Fibroblast of lung (primary cell): ENCODE data around the gene TSPAN18. TPM values are rescaled to one million over a fixed set of nuclear protein-coding genes. Genes with fewer than 3 reads are reported as not detected.

Source experiments
- DNase-seq, 2 donors: peaks; one replicate each; pipeline versions ENCODE4 v3.0.0 to v3.0.0-alpha.2; 2010; ENCODE audit warnings: low read depth in 2 of 2
- H2AFZ ChIP-seq: 2 replicates; pipeline ENCODE4 v1.5.1; 2012; ENCODE audit warnings: low read length, control low read depth, inconsistent platforms
- H3K27ac ChIP-seq: 2 replicates; pipeline ENCODE4 v1.5.1; 2011; ENCODE audit warnings: low read length, control low read depth; ENCODE audit not compliant: insufficient read depth
- H3K27me3 ChIP-seq: 2 replicates; pipeline ENCODE4 v1.5.1; 2011; ENCODE audit warnings: mild to moderate bottlenecking, low read length; ENCODE audit not compliant: control insufficient read depth, insufficient read depth
- H3K36me3 ChIP-seq: 2 replicates; pipeline ENCODE4 v1.5.1; 2011; ENCODE audit warnings: low read length; ENCODE audit not compliant: control insufficient read depth, insufficient read depth
- H3K4me1 ChIP-seq: 2 replicates; pipeline ENCODE4 v1.5.1; 2011; ENCODE audit warnings: low read length; ENCODE audit not compliant: control insufficient read depth, insufficient read depth; ENCODE audit errors: extremely low read depth
- H3K4me2 ChIP-seq: 2 replicates; pipeline ENCODE4 v1.5.1; 2011; ENCODE audit warnings: low read length, control low read depth; ENCODE audit not compliant: insufficient read depth; ENCODE audit errors: extremely low read depth
- H3K4me3 ChIP-seq, 4 experiments: fragments of 200-600 bp in 1 of 4; sonication (generic) in 1 of 4; replicated peaks in 1 of 4; 2 replicates each; pipeline ENCODE4 v1.5.1; 2011 to 2016; ENCODE audit warnings: low read length in 4 of 4, low read depth in 3 of 4, mild to moderate bottlenecking in 3 of 4, control low read depth in 2 of 4, inconsistent platforms in 1 of 4, mixed read lengths in 1 of 4; ENCODE audit not compliant: insufficient read depth in 1 of 4; ENCODE audit errors: control extremely low read depth in 1 of 4
- H3K79me2 ChIP-seq: 2 replicates; pipeline ENCODE4 v1.5.1; 2012; ENCODE audit warnings: mild to moderate bottlenecking, low read length, inconsistent platforms; ENCODE audit not compliant: control insufficient read depth, insufficient read depth
- H3K9ac ChIP-seq: 2 replicates; pipeline ENCODE4 v1.5.1; 2011; ENCODE audit warnings: mild to moderate bottlenecking, low read length, control low read depth; ENCODE audit not compliant: insufficient read depth
- H3K9me3 ChIP-seq: 2 replicates; pipeline ENCODE4 v1.5.1; 2012; ENCODE audit warnings: low read depth, low read length; ENCODE audit not compliant: control insufficient read depth, insufficient read depth
- H4K20me1 ChIP-seq: 2 replicates; pipeline ENCODE4 v1.5.1; 2011; ENCODE audit warnings: low read length; ENCODE audit not compliant: control insufficient read depth, insufficient read depth; ENCODE audit errors: extremely low read depth
- CTCF ChIP-seq, 2 donors: IDR thresholded peaks in 1 of 2; conservative IDR thresholded peaks in 1 of 2; 1 replicate in 1 of 2; 2 replicates in 1 of 2; pipeline ENCODE4 v1.5.1; 2011 to 2012; ENCODE audit warnings: low read length in 2 of 2, control low read depth in 1 of 2, inconsistent platforms in 1 of 2, low read depth in 1 of 2, mild to moderate bottlenecking in 1 of 2
- EZH2 ChIP-seq: IDR thresholded peaks from 2 replicates; pipeline ENCODE4 v1.5.1; 2012; ENCODE audit warnings: low read length, control low read depth, mild to moderate bottlenecking; ENCODE audit errors: missing control alignments
- polyA plus RNA-seq, 2 donors: library from polyadenylated mRNA; depleted of rRNA in 1 of 2; stranded (reverse) in 1 of 2; unstranded in 1 of 2; fragments of >200 nt; gene quantifications; 2 replicates each; pipeline ENCODE4 v1.2.1, GENCODE V29; 2011 to 2012; ENCODE audit warnings: missing spikeins in 1 of 2
- total RNA-seq: library from RNA; depleted of rRNA; stranded (reverse); fragments of >200 nt; gene quantifications from 2 replicates; pipeline ENCODE4 v1.2.1, GENCODE V29; 2014

The TSPAN18 gene
- total and polyA plus RNA-seq, 2 donors (not counting 1 experiment from before 2014, with no cell fraction given) = 0.15 TPM; not detected in 1

GRCh38 chr11:44941259-44942021, 214.7 kb downstream of the TSPAN18 start:
- Histone ChIP-seq H3K4me3 (no peak overlapping the region), H3K36me3 (peaks cover 8% of the 10 kb centered on the region), H3K79me2 (peaks cover 52% of the 10 kb centered on the region), H3K9me3 (no peaks in the 10 kb centered on the region), H2AFZ (no peak overlapping the region), H3K9ac (no peak overlapping the region), H3K4me1 (peaks cover 10% of the 10 kb centered on the region), H3K4me2 (no peak overlapping the region), H3K27ac (no peak overlapping the region), H3K27me3 (no peaks in the 10 kb centered on the region), H4K20me1 (peaks cover 2% of the 10 kb centered on the region)
- DNase-seq = no peak
- TF ChIP-seq EZH2 = no peak
- no peak for TF ChIP-seq CTCF (conservative IDR thresholded peaks at IDR 0.05 in 1 of 2, IDR thresholded peaks at IDR 0.05 in 1 of 2; ENCODE audit: low read depth in 1 of 2, low read length in 2 of 2)

DNA sequence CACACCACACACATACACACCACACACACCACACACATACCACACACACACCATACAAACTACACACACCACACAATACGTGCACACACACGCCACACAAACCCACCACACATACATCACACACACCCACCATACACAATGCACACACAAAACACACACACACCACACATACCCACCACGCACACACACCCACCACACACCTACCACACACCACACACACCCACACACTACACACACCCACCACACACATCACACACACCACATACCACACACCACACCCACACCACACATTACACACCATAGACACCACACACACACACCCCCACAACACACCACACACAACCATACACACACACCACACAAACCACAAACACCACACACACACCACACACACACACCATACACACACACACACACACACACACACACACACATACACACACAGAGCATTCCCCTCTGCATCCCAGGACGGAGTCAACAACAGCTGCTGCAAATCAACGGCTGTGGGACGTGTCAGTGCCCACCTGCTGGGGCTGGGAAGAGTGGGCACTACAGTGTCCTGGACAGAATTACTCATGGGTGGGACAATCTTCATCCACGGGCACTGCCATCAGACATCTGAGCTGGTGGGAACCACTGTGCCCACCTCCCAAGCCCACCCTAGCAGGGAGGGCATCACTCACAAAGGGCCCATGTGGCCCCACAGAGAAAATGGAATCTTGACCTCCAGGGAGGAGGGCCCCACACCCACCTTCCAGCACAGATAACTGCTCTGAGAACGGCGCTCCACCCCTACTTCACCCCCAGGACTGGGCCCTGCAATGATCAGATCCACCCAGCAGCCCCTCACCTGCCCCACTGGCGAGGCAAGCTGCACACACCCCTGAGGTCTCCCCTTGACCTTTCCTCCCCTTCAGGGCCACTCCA, 215.5 kb downstream of the TSPAN18 start:
- no peak overlapping the region for H3K4me3 ChIP-seq
- no peaks in the 10 kb centered on the region for H3K9me3 ChIP-seq
- H4K20me1 ChIP-seq = peaks cover 2% of the 10 kb centered on the region
- DNase-seq = no peak
- H3K27me3 ChIP-seq = no peaks in the 10 kb centered on the region
- TF ChIP-seq CTCF (conservative IDR thresholded peaks at IDR 0.05 in 1 of 2, IDR thresholded peaks at IDR 0.05 in 1 of 2; ENCODE audit: low read depth in 1 of 2, low read length in 2 of 2) (no peak), EZH2 (no peak)
- H2AFZ ChIP-seq = no peak overlapping the region
- H3K4me2 ChIP-seq = no peak overlapping the region
- peaks cover 9% of the 10 kb centered on the region for H3K4me1 ChIP-seq
- H3K9ac ChIP-seq = no peak overlapping the region
- peaks cover 8% of the 10 kb centered on the region for H3K36me3 ChIP-seq
- H3K27ac ChIP-seq = no peak overlapping the region
- peaks cover 60% of the 10 kb centered on the region for H3K79me2 ChIP-seq

GRCh38 chr11:44943118-44943517, 216.4 kb downstream of the TSPAN18 start:
- no peak for TF ChIP-seq EZH2
- TF ChIP-seq CTCF (conservative IDR thresholded peaks at IDR 0.05 in 1 of 2, IDR thresholded peaks at IDR 0.05 in 1 of 2; ENCODE audit: low read depth in 1 of 2, low read length in 2 of 2) = no peak
- Histone ChIP-seq H3K4me2 (no peak overlapping the region), H3K9me3 (no peaks in the 10 kb centered on the region), H3K79me2 (peaks cover 68% of the 10 kb centered on the region), H3K36me3 (peaks cover 6% of the 10 kb centered on the region), H3K4me3 (no peak overlapping the region), H3K27me3 (no peaks in the 10 kb centered on the region), H3K27ac (no peak overlapping the region), H4K20me1 (peaks cover 2% of the 10 kb centered on the region), H3K9ac (no peak overlapping the region), H2AFZ (no peak overlapping the region), H3K4me1 (peaks cover 12% of the 10 kb centered on the region)
- no peak for DNase-seq
